ENCODE measurements around the gene CRIP1.

Gene CRIP1

DNA sequence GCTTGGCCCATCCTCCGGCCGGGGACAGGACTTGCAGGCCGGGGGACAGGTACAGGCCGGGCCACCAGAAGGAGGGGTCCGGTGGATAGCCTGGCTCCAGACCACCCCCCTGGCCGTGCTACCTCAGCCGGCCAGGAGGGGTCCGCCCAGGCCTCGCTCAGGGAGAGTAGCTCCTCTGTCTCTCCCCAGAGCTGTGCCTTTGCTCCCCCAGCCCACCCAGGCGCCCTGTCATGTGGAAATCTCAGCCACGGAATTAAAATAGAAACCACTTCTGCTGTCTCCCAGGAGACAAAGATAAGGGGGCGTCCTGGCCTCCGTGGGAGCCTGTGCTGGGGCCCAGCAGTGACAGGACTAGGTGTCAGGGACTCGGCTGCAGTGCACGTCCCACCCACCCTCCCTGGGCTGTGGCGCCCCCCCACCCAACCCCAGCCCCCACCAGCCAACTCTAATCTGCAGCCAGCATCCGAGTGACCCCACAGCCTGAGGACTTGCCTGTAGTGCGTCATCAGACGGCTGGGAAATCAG is 15.3 kb upstream of the CRIP1 start:
- DNase-seq = peak; percentile 36

GRCh38 chr14:105471823-105472485 is 14.7 kb upstream of the CRIP1 start:
- DNase-seq = no peak

DNA sequence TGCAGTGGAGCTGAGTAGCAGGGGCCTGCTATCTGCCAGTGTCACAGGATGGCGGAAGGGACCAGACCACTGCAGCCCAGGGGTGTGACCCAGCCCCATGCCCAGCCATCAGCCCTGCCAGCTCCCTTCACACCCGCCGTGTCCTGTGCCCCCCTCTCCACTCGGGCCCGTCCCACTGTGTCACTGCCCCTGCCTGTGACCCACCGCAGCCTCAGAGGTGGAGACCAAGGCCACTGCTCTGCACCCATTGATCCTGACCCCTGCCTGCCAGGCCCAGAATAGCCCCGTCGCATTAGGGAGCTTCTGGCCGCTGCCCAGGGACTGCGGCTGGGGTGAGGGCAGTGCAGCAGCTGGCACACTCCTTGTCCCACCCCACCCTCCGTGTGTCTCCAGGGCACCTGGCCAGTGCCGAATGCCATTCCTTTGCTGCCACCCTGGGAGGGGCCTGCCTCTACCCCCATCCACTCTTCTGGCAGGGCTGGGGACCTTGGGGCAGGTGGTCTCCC is 14.1 kb upstream of the CRIP1 start:
- DNase-seq = no peak

DNA sequence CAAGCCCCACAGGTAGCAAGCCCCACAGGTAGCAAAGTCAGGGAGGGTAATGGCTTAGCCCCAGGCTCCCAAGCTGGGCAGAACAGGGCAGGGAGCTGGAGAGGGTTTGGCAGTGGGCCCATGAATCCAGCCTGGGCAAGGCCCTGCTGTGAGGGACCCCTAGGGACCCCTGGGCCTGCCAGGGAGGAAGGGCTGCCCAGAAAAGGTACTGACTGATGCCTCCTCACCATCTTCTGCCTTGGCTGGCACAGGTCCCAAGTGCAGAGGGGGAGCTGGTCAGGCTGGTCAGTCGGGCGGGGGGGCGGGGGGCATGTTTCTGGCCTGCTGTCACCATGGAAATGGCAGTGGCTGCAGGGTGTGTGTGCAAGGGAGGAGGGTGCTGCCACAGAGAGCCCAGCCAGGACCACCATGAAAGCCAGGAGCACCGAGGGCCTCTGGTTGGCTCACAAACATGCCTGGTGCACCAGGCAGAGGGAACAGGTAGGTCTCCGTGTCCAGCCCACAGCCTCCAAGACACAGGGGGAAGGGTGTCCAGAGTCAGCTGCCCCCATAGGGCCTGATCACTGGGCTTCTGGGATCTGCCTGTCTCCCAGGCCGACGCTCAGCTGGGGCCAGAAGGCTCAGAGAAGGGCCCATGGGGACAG is 13.5 kb upstream of the CRIP1 start:
- DNase-seq = no peak

GRCh38 chr14:105473677-105474482 is 12.8 kb upstream of the CRIP1 start:
- DNase-seq = peak; percentile 81

DNA sequence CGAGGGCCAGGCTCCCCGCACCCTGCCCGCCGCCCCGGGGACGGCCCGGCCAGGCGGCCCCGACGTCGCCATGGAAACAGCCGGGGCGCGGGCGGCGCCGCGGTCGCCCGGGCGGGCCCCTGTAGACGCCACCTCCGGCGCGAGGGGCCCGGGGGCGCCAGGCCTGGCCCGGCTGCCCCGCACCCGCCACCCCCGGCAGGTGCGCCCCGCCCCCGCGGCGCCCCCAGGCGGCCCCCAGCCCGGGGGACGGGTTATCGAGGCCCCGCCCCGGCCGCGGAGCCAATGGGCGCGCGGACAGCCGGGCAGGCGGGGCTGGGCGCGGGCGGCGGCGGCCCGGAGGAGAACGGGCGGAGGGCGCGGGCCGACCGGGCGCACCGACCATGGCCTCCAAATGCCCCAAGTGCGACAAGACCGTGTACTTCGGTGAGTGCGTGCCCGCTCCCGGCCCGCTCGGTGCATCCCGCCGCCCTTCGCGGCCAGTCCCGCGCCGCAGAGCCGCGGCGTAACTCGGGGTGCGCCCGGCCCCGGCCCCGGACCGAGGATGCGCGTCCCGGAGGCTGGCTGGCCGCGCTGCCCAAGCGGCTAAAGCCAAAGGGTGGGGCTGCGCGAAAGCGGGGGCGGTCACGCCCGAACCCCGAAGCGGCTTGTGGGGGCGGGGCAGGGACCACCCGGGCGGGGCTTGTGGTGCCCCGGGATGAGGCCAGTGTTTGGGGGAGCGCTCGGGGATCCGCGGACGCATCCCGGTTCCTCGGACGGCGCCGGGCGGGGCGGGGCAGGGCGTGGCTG is 12.0 kb upstream of the CRIP1 start, which contains the start of gene CRIP2:
Gene CRIP2, plus strand, starts transcription at position 339 of the 786 bp plus-strand sequence. Its CDS starts 42 bp downstream, at position 381.
- DNase-seq = peak; percentile 40

DNA sequence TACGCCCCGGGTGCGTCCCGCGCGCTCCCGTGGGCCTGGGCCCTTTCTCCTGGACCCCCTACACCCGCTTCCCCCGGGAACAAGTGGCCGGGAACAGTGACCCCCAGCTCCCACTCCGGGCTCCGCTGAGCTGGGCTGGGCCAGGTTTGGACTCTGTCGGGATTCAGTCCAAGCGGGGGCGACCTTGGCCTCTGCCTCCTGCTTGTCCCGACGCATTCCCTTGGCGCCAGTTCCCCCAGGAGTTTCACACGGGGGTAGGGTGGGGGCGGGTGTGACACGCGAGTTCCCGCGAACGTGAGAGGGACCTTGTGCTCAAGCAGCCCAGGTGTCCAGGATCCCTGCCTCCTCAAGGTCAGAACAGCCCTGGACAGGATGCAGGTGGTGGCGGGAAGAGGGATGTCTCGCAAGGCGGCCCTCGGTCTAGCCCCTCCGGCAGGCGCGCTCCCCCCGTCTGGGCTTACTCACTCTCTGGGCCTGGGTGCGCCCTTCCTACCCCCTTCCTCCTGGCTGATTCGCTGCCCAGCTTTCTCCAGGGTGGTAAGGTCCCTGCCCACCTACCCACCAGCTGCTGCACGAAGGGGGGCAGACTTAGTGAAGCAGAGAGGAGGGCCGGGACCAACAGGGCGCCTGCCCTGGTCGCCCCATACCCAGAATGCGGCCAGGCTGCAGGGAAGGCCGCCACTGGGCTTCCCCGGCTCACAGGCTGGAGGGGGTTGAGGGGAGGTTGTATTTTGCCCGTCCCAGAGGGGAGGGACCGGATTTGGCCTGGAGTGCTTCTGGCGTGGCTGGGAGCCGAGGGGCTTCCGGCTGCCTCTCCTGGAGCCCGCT is 11.2 kb upstream of the CRIP1 start:
- no peak for DNase-seq

- peak; percentile 27 for DNase-seq
Measured at GRCh38 chr14:105476097-105476830, 10.4 kb upstream of the CRIP1 start.

GRCh38 chr14:105476831-105477659 is 9.6 kb upstream of the CRIP1 start:
- no peak for DNase-seq

DNA sequence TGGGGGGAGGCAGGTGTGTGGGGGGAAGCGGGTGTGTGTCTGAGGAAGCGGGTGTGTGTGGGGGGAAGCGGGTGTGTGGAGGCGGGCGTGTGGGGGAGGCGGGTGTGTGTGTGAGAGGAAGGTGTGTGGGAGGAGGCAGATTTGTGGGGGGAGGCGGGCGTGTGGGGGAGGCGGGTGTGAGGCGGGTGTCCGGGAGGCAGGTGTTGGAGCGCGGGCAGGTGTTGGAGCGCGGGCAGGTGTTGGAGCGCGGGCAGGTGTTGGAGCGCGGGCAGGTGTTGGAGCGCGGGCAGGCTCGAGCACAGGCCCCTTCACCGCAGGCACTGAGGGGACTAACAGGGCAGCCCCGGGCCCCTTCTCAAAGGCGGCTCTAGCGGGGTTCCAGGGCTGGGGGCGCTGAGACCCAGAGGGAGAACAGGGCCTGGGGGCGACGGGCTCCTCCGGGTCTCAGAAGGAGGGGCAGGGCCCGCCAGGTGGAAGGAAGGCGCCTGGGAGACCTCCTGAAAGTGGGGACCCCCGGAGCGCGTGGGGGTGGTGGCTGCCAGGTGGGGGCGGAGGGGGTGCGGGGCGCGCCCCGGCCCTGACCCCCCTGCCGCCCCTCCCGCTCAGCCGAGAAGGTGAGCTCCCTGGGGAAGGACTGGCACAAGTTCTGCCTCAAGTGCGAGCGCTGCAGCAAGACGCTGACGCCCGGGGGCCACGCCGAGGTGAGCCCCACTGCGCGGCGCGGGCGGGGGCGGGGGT is 8.9 kb upstream of the CRIP1 start:
- DNase-seq = peak; percentile 31

- DNase-seq = no peak
Measured at GRCh38 chr14:105478398-105479251, 8.1 kb upstream of the CRIP1 start.

DNA sequence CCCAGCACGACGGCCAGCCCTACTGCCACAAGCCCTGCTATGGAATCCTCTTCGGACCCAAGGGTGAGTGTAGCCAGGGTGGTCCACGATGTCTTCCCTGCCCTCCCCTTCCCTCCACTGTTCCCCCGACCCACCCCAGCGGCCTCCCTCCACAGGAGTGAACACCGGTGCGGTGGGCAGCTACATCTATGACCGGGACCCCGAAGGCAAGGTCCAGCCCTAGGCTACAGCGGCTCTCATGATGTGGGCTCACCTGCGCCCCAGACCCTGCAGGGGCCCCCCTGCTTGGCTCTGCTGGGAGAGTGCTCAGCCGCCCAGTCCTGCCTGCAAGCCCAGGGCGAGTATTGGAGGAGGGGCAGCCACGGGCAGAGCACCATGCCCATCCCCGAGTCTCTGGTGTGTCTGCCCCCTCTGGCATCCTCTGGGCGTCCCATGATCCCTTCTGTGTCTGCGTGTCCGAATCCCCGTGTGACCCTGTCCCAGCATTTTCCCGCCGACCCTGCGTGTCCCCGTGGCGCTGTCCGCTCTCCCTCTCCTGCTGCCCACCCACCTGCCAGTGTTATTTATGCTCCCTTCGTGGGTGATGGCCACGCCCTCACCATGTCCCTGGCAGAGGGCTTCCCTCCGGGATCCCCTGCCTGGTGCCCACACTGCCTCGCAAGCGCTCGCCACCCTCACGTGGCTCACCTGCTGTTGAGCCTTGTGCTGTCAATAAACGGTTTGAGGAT is 7.1 kb upstream of the CRIP1 start:
- no peak for DNase-seq

- DNase-seq = no peak
Measured at GRCh38 chr14:105480199-105480746, 6.4 kb upstream of the CRIP1 start.

- DNase-seq = peak; percentile 91
Measured at GRCh38 chr14:105480807-105481801, 5.6 kb upstream of the CRIP1 start.

DNA sequence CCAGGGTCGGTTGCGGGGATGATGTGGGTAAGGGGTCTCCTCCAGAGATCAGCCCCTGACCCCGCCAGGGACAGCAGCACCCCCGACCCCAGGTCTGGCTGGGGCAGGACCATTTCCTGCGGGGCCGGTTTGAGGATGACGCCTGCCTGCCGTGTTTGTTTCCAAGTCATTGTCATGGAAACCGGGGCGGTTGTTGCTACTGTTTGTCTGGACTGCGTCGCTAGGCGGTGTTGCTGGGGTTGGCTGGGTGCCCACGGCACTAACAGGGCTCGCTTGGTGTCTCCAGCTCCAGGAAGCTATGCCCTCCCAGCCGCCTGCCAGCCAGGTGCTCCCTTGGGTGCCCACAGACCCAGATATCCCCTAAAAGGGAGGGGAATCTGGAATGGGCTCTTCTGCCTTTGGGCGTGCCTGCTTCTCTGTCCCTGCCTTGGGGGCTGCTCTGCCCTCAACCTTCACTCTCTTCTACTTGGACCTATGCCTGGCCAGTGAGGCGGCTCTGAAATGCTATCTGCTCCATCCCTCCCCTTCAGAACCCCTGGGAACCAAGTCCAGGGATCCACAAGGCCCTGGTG is 4.7 kb upstream of the CRIP1 start:
- peak; percentile 98 for DNase-seq

Data from hematopoietic multipotent progenitor cell treated with erythropoietin and hydrocortisone succinate and interleukin-3 and kit ligand, for 4 days (in vitro differentiated cells).